SK-N-SH treated with all-trans-retinoic acid at 6 μM for 48 hours (cell line): ENCODE data around the gene GPR85.

ENCODE experiments used
- TSHZ2 ChIP-seq: fragments of 250-450 bp; sonication (Bioruptor Pico); IDR thresholded peaks from 2 replicates; pipeline ENCODE4 v1.5.0; 2020; ENCODE audit warnings: mild to moderate bottlenecking, moderate library complexity
- ZFP3 ChIP-seq: fragments of 250-450 bp; sonication (Bioruptor Pico); IDR thresholded peaks from 2 replicates; pipeline ENCODE4 v1.5.0; 2020; ENCODE audit warnings: mild to moderate bottlenecking, moderate library complexity
- ZNF565 ChIP-seq: fragments of 450-650 bp; formaldehyde crosslinking; conservative IDR thresholded peaks from 2 replicates; pipeline ENCODE4 v1.5.0; 2020; ENCODE audit warnings: low read depth, mild to moderate bottlenecking, moderate library complexity

GPR85 gene

GRCh38 chr7:113033959-113034358 lies 52.7 kb downstream of the GPR85 start (continued):
- TF ChIP-seq TSHZ2 = no peak
- TF ChIP-seq ZFP3 (CRISPR knock-in tag) = no peak
- no peak for TF ChIP-seq ZNF565
- TF ChIP-seq, all 23 proteins: peak for 0
